Dermis blood vessel endothelial cell (primary cell): ENCODE data around the gene RMRP. TPM values are rescaled to one million over a fixed set of nuclear protein-coding genes. Genes with fewer than 3 reads are reported as not detected.
"Not testable (repeated sequence)": the region's sequence is repeated elsewhere in the genome, so short reads cannot be mapped to it uniquely, and the experiment has no call there.

Experiments
- DNase-seq: peaks from one replicate; pipeline ENCODE4 v3.0.0; 2010
- total RNA-seq: library from RNA; depleted of rRNA; stranded (reverse); fragments of >200 nt; gene quantifications from 2 replicates; pipeline ENCODE4 v1.2.3, GENCODE V29; 2014

The RMRP gene
- total RNA-seq, 1 donor from 2014 or later, result 9,128 TPM

- peak; percentile 81 for DNase-seq
Measured at GRCh38 chr9:35664531-35665470, 7.0 kb upstream of the RMRP start, which contains the start of gene ARHGEF39. Gene ARHGEF39, minus strand, starts transcription at chr9:35665195. Its CDS starts 26 bp downstream, at chr9:35665169.

DNA sequence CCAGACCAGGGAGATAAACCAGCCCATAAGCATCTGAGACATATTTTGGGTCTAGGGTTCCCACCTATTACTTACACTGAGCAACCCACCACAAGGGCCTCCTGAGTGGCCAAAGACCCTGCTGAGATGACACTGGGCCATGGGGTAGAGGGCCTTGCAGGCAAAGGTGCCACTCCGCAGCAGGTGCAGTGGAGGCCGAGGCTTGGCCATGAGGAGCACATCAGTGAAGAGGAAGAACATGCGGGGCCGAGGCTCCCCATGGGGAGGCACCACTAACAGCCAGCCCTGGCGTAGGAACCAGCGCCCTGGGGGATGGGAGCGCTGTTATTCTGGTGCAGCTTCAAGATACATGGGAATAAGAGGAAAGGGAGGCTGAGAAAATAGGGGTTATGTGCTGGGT lies 4.6 kb upstream of the RMRP start:
- DNase-seq, result no peak

DNA sequence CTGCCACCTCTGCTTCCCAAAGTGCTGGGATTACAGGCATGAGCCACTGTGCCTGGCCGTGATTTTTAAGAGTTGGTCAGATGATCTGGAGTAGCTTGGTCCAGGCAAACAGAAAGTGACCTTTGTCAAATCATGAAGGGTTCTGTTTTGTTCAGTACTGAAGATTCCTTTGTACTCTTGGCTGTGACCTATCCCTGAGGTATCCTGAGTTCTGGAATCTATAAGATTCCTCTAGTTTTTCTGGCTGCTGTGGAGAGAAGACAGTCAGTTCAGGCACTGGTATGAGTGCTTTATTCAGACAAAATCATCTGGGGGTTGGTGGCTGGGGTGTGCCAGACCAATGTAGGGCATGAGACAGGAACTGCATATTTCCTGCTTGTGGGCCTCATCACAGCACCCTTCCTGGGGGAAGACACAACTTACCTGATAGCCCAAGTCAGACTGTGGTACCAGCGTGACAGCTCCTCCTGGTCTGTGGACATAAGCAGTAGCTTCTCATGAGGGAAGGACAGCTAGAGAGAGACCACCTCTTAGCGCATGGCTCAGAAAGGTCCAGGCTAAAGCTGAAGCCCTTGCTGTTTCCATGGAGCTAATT lies 4.0 kb upstream of the RMRP start:
- no peak for DNase-seq

GRCh38 chr9:35660966-35661415 lies 3.2 kb upstream of the RMRP start:
- peak; percentile 30 for DNase-seq

DNA sequence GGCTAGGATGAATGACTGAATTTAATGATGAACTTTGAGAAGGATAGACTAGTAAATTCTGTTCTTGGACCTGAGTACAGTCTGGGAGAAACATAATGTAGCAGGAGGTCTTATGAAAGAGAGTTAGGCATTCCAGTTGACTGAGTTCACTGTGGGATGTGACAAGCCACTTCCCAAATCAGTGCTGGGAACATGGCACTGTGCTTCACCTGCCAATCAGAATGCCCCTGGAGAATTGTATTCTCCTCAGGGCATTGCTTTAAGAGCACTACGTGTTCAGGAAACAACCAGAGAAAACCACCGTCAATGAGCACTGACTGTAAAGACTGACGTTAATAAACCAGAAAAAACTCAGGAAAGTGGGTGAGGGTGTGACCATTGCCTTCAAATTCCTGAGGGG lies 1.5 kb upstream of the RMRP start:
- peak; percentile 38 for DNase-seq

- DNase-seq, result peak; percentile 58
Measured at GRCh38 chr9:35658968-35659220, 1.1 kb upstream of the RMRP start.

- peak; percentile 89 for DNase-seq
Measured at GRCh38 chr9:35658137-35658967, 533 bp upstream of the RMRP start, which contains the start of gene CCDC107. Gene CCDC107, plus strand, starts transcription at chr9:35658292. Its CDS starts 88 bp downstream, at chr9:35658380.

GRCh38 chr9:35656831-35657545 lies 831 bp downstream of the RMRP start:
- no peak for DNase-seq

- DNase-seq, result no peak
Measured at GRCh38 chr9:35656348-35656747, 1.5 kb downstream of the RMRP start.

DNA sequence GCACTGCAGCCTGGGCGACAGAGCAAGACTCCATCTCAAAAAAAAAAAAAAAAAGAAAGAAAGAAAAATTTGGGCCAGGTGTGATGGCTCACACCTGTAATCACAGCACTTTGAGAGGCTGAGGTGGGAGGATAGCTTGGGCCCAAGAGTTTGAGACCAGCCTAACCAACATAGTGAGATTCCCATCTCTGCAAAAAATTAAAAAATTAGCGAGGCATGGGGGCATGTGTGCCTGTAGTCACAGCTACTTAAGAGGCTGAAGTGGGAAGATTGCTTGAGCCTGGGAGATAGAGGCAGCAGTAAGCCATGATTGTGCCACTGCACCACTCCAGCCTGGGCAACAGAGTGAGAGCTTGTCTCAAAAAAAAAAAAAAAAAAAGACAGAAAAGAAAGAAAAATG lies 4.2 kb downstream of the RMRP start:
- DNase-seq, result no peak

GRCh38 chr9:35652829-35653209 lies 5.0 kb downstream of the RMRP start:
- no peak for DNase-seq

GRCh38 chr9:35651956-35652828 lies 5.6 kb downstream of the RMRP start:
- DNase-seq, result no peak

- DNase-seq, result no peak
Measured at GRCh38 chr9:35650341-35651158, 7.3 kb downstream of the RMRP start, which contains the start of gene SIT1. Gene SIT1, minus strand, starts transcription at chr9:35650931. Its CDS starts 78 bp downstream, at chr9:35650853.

- DNase-seq, result no peak
Measured at GRCh38 chr9:35649431-35650340, 8.1 kb downstream of the RMRP start.

GRCh38 chr9:35646533-35647265 lies 11.1 kb downstream of the RMRP start:
- DNase-seq, result peak; percentile 91

DNA sequence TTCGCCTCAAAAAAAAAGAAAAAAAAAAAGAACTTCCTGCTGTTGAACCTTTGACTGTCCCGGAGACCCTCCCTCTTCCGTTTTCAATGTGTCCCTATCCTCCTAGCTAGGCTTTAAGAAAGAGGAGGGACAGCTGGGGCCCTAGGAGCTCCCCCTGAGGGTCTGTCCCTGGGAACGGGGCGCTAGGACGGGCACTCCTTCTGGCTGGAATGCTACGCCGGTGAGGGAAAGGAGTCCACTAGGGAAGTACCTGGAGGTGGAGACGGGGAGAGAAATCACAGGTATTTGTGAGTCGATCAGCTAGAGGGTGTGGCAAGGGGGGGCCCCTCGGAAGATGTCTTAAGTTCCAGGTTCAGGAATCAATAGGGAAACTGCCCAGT lies 11.7 kb downstream of the RMRP start:
- DNase-seq, result no peak

DNA sequence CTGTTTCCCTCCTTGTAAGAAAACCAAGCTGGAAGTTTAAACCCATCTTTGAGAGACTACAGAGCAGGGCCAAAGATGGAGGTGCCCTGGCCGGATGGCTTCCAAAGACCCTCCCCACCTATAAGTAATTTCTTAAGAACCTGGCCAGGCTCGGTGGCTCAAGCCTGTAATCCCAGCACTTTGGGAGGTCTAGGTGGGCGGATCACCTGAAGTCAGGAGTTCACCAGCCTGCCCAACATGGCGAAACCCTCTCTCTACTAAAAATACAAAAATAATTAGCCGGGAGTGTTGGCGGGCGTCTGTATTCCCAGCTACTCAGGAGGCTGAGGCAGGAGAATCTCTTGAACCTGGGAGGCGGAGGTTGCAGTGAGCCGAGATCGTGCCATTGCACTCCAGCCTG lies 12.1 kb downstream of the RMRP start:
- DNase-seq, result not testable (repeated sequence)

GRCh38 chr9:35643046-35643445 lies 14.8 kb downstream of the RMRP start:
- no peak for DNase-seq

- not testable (repeated sequence) for DNase-seq
Measured at GRCh38 chr9:35641478-35641877, 16.3 kb downstream of the RMRP start.
